Keratinocyte (primary cell): Measurements from ENCODE around the gene HIVEP2. TPM values are rescaled to one million over a fixed set of nuclear protein-coding genes. Genes with fewer than 3 reads are reported as not detected.

Source experiments
- DNase-seq: peaks from one replicate; pipeline ENCODE4 v3.0.0-alpha.2; 2011; ENCODE audit warnings: low read depth, missing footprints, low spot score
- FAIRE-seq: peaks from 2 replicates; lab custom pipeline; 2011; peaks lifted over from hg19 to GRCh38; lab: Jason Lieb, UNC
- H2AFZ ChIP-seq: 2 replicates; pipeline ENCODE4 v1.6.0; 2012; ENCODE audit warnings: low read length, control low read depth, inconsistent platforms; ENCODE audit not compliant: control insufficient read depth
- H3K27ac ChIP-seq: 2 replicates; pipeline ENCODE4 v1.5.1; 2011; ENCODE audit warnings: low read length; ENCODE audit not compliant: control insufficient read depth, insufficient read depth
- H3K27me3 ChIP-seq: 3 replicates; pipeline ENCODE4 v1.6.0; 2011; ENCODE audit warnings: low read length; ENCODE audit not compliant: control insufficient read depth, insufficient read depth; ENCODE audit errors: extremely low read depth
- H3K36me3 ChIP-seq, 2 experiments: 2 replicates in 1 of 2; 3 replicates in 1 of 2; pipeline ENCODE4 v1.5.1; 2011; ENCODE audit warnings: low read length in 2 of 2, mild to moderate bottlenecking in 1 of 2; ENCODE audit not compliant: control insufficient read depth in 2 of 2, insufficient read depth in 2 of 2; ENCODE audit errors: extremely low read depth in 1 of 2
- H3K4me1 ChIP-seq: 3 replicates; pipeline ENCODE4 v1.5.1; 2011; ENCODE audit warnings: low read length; ENCODE audit not compliant: control insufficient read depth, insufficient read depth; ENCODE audit errors: extremely low read depth
- H3K4me2 ChIP-seq: 3 replicates; pipeline ENCODE4 v1.6.0; 2011; ENCODE audit warnings: low read depth, low read length; ENCODE audit not compliant: control insufficient read depth, insufficient read depth; ENCODE audit errors: extremely low read depth
- H3K4me3 ChIP-seq, 3 experiments: fragments of 200-600 bp in 1 of 3; sonication (generic) in 1 of 3; 2 replicates in 2 of 3; 3 replicates in 1 of 3; pipeline ENCODE4 v1.5.1; 2011 to 2016; ENCODE audit warnings: low read length in 3 of 3, mild to moderate bottlenecking in 3 of 3, control low read depth in 2 of 3, inconsistent platforms in 1 of 3, low read depth in 1 of 3, mixed read lengths in 1 of 3, mixed run types in 1 of 3, moderate library complexity in 1 of 3; ENCODE audit not compliant: control insufficient read depth in 2 of 3, insufficient read depth in 2 of 3; ENCODE audit errors: extremely low read depth in 1 of 3
- H3K79me2 ChIP-seq: 2 replicates; pipeline ENCODE4 v1.6.0; 2012; ENCODE audit warnings: low read length; ENCODE audit not compliant: control insufficient read depth, insufficient read depth
- H3K9ac ChIP-seq: 3 replicates; pipeline ENCODE4 v1.6.0; 2011; ENCODE audit warnings: low read length; ENCODE audit not compliant: control insufficient read depth, insufficient read depth; ENCODE audit errors: extremely low read depth
- H3K9me1 ChIP-seq: 3 replicates; pipeline ENCODE4 v1.6.0; 2011; ENCODE audit warnings: low read length; ENCODE audit not compliant: control insufficient read depth, insufficient read depth; ENCODE audit errors: extremely low read depth
- H3K9me3 ChIP-seq: 2 replicates; pipeline ENCODE4 v1.5.1; 2012; ENCODE audit warnings: low read depth, low read length; ENCODE audit not compliant: control insufficient read depth
- H4K20me1 ChIP-seq: 3 replicates; pipeline ENCODE4 v1.6.0; 2011; ENCODE audit warnings: low read length; ENCODE audit not compliant: control insufficient read depth, insufficient read depth; ENCODE audit errors: extremely low read depth
- CTCF ChIP-seq, 3 experiments: IDR thresholded peaks in 1 of 3; conservative IDR thresholded peaks in 1 of 3; optimal IDR thresholded peaks in 1 of 3; 2 replicates in 2 of 3; 3 replicates in 1 of 3; pipeline versions ENCODE3 to v1.5.1; 2011; ENCODE audit warnings: low read length in 3 of 3, mild to moderate bottlenecking in 3 of 3, moderate library complexity in 2 of 3, control low read depth in 1 of 3, inconsistent platforms in 1 of 3; ENCODE audit not compliant: insufficient read depth in 2 of 3; ENCODE audit errors: extremely low read depth in 1 of 3
- EZH2 ChIP-seq: IDR thresholded peaks from one replicate; pipeline ENCODE4 v1.6.1; 2012; ENCODE audit warnings: inconsistent platforms, mild to moderate bottlenecking, low read length, moderate library complexity
- dilution Hi-C: fragments of 300-500 bp; cut with MboI; formaldehyde crosslinking; loops from one replicate; pipeline ENCODE4 v1.7.0; 2020; ENCODE audit warnings: low sequenced_read_pairs; ENCODE audit not compliant: extremely low pct_ligation_motif_present
- polyA plus RNA-seq, 5 experiments: library from polyadenylated mRNA; depleted of rRNA in 3 of 5; stranded (reverse) in 3 of 5; stranded (forward) in 1 of 5; unstranded in 1 of 5; fragments of >200 nt; gene quantifications; 1 replicate in 1 of 5; 2 replicates in 3 of 5; 3 replicates in 1 of 5; pipeline versions ENCODE4 v1.2.1 to v1.2.3, GENCODE V29; 2011 to 2012; ENCODE audit warnings: missing spikeins in 2 of 5, low read depth in 1 of 5, low replicate concordance in 1 of 5

HIVEP2 gene
- polyA plus RNA-seq, 1 donor (not counting 4 experiments of a cell fraction or from before 2014, with no cell fraction given), result 8.9 TPM

GRCh38 chr6:142934106-142934505 lies 10.9 kb downstream of the HIVEP2 start:
- no peak for TF ChIP-seq EZH2
- TF ChIP-seq CTCF (optimal IDR thresholded peaks at IDR 0.05 in 1 of 3, IDR thresholded peaks at IDR 0.05 in 1 of 3, conservative IDR thresholded peaks at IDR 0.05 in 1 of 3; ENCODE audit: extremely low read depth in 1 of 3, insufficient read depth in 2 of 3, low read length in 3 of 3), result no peak
- H3K4me3 ChIP-seq, result no peak overlapping the region
- no peaks in the 10 kb centered on the region for H3K9me1 ChIP-seq
- peaks cover 3% of the 10 kb centered on the region for H3K4me1 ChIP-seq
- DNase-seq (no peak), FAIRE-seq (no peak)
- peaks cover 53% of the 10 kb centered on the region for H3K79me2 ChIP-seq
- H3K36me3 ChIP-seq, result peaks cover 0 to 4% of the 10 kb centered on the region in 2 experiments
- no peak overlapping the region for H3K9ac ChIP-seq
- H3K9me3 ChIP-seq, result no peaks in the 10 kb centered on the region
- H2AFZ ChIP-seq, result no peak overlapping the region
- dilution Hi-C loops, result no loop called here
- no peak overlapping the region for H3K4me2 ChIP-seq
- H4K20me1 ChIP-seq, result no peaks in the 10 kb centered on the region
- no peaks in the 10 kb centered on the region for H3K27me3 ChIP-seq
- no peak overlapping the region for H3K27ac ChIP-seq

- TF ChIP-seq CTCF (optimal IDR thresholded peaks at IDR 0.05 in 1 of 3, IDR thresholded peaks at IDR 0.05 in 1 of 3, conservative IDR thresholded peaks at IDR 0.05 in 1 of 3; ENCODE audit: extremely low read depth in 1 of 3, insufficient read depth in 2 of 3, low read length in 3 of 3) (no peak), EZH2 (no peak)
- Histone ChIP-seq H2AFZ (no peak overlapping the region), H3K4me2 (no peak overlapping the region), H3K4me1 (peaks cover 3% of the 10 kb centered on the region), H3K27ac (no peak overlapping the region), H3K9me3 (no peaks in the 10 kb centered on the region), H3K27me3 (no peaks in the 10 kb centered on the region), H3K79me2 (peaks cover 55% of the 10 kb centered on the region), H3K9me1 (no peaks in the 10 kb centered on the region), H3K36me3 (peaks cover 0 to 4% of the 10 kb centered on the region in 2 experiments), H3K4me3 (no peak overlapping the region), H4K20me1 (no peaks in the 10 kb centered on the region), H3K9ac (no peak overlapping the region)
- FAIRE-seq (no peak), DNase-seq (no peak)
- dilution Hi-C loops, result no loop called here
Observed at GRCh38 chr6:142933701-142934100, 11.3 kb downstream of the HIVEP2 start.
